Activated CD4-positive, alpha-beta T cell treated with anti-CD3 and anti-CD28 coated beads for 24 hours (primary cell): ENCODE results near the gene SLC16A3.
A peak's percentile ranks its signal among the peaks of the same experiment; 100 is the strongest.
"Not testable (repeated sequence)": the region's sequence is repeated elsewhere in the genome, so short reads cannot be mapped to it uniquely, and the experiment has no call there.

Source experiments
- DNase-seq, 2 donors: peaks; one replicate each; pipeline ENCODE4 v3.0.0-alpha.2; 2020; ENCODE audit warnings: low read depth in 2 of 2

The SLC16A3 gene

DNA sequence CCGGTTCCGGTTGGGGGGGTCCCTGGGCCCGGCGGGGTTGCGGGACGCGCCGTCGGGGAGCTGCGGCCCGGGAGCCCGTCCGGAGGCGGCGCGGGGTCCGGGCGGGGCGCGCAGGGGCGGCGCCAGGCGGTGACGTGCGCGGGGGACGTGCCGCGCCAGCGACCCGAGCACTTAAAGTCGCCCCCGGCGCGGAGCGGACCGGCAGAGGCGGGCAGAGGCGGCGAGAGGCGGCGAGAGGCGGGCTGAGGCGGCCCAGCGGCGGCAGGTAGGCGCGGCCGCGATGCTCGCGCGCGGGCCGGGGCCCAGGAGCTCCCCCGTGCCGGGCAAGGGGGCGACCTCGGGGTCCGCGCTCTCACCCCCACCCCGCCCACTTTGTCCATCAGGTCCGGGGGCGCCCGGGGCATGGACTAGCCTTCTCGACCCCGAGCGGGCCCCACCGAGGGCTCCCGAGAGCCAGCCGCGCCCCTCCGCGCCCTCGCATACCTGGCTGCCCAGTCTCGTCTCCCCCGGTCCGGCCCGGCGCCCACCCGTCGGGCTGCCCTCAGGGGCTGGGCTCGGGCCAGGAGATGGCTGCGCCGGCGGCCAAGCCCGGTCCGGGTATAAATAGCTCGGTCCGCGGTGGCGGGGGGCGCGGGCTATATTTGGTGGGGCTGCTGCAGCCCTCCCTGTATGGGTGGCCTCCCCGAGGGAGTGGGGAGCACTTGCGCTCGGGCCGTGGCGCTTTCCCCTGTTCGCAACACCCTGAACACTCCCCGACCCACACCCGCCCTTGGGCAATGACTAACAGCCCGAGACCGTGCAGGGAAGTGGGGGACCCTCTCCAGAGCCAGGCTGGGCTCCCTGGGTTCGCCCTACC, at the start of gene SLC16A3:
Gene SLC16A3, plus strand, starts transcription at position 201 of the 856 bp plus-strand sequence. CDS start 6,967 bp downstream, outside the sequence.
- peak in 1 of 2 donors; percentile 43 for DNase-seq

DNA sequence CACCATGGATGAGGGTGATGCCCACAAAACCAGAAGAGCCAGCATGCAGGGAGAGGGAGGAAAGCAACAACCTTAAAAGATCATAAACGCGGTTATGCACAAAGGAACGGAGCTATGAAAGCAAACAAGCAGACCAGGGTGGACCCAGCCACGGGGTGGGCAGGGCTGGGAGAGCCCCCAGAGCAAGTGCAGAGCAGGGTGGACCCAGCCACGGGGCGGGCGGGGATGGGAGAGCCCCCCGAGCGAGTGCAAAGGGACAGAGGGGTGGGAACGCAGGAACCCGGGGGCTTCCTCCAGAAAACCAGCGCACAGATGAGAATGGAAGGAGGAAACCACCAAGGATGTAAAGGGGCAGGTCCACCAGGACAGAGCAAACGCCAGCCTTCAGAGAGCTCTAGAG, 49.4 kb upstream of the SLC16A3 start:
- no peak for DNase-seq

DNA sequence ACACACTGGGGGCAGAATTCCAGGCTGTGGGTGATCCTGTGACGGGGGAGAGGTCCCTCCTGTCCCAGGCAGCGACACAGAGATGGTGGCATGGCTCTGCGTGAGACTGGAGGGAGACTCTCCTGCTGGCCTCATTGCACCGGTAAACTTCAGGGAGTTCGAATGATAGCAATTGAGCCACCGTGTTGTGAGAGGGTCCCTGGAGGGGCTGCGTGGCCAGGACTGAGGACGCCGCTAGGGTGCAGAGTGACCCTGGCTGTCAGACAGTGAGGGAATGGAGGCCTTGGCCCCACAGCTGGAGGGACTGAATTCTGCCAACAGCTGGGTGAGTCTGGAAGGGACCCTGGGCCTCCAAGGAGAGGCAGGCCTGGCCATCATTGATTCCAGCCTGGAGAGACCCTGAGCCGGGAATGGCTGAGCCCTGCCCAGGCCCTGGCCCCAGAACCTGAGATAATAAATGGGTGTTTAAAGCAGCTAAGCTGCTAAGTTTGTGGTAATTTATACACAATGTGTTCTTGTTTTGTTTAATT, 48.8 kb upstream of the SLC16A3 start:
- no peak for DNase-seq

DNA sequence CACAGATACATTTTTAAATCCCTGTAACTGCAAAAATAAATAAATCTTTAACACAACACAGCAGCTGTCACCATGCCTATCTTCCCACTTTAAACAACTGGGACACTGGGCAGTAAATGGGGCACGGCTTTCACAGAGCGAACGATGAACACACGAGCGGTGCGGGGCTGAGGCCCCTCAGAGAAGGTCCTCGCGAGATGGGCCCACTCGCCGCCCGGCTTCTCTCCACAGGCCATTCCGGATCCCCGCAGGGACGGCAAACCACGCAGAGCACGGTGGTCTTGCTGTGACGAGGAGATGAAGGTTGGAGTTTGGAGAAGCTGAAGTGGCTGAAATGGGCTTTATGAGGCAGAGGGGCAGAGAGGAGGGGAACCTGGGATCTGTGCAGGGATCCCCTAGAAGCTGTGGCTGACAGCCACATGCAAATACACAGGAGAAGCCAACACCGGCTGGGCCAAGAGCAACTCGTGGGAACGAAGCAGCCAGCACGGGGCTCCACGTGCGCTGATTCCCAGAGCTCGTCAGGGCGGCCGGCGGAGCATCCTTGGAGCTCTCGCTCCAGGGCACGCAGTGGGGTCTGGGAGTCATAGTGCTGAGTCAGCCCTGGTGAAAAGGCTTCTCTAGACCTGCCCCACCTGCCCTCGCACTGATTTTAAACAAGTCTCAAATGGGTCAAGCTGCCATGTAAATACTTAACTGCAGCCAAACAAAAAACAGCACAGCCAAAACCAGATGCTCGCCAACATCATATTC, 47.9 kb upstream of the SLC16A3 start:
- no peak for DNase-seq

- DNase-seq = no peak
These were observed 44.1 kb upstream of the SLC16A3 start for GRCh38 chr17:82184761-82185160.

- DNase-seq = no peak
These were observed 42.6 kb upstream of the SLC16A3 start for GRCh38 chr17:82186221-82186620.

DNA sequence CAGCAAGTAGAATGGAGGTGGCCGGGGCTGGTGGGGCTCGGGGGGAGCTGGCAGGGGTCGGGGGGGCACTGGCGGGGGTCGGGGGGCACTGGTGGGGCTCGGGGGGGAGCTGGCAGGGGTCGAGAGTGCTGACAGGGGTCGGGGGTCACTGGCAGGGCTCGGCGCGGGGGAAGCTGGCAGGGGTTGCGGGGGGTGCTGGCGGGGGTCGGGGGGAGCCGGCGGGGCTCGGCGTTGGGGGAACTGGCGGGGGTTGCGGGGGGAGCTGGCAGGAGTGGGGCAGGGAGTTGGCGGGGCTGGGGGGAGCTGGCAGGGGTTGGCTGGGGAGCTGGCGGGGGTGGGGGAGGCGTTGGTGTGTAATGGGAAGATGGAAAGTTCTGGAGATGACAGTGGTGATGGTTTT, 41.3 kb upstream of the SLC16A3 start:
- no peak for DNase-seq

GRCh38 chr17:82188001-82188961, 40.6 kb upstream of the SLC16A3 start:
- no peak for DNase-seq

DNA sequence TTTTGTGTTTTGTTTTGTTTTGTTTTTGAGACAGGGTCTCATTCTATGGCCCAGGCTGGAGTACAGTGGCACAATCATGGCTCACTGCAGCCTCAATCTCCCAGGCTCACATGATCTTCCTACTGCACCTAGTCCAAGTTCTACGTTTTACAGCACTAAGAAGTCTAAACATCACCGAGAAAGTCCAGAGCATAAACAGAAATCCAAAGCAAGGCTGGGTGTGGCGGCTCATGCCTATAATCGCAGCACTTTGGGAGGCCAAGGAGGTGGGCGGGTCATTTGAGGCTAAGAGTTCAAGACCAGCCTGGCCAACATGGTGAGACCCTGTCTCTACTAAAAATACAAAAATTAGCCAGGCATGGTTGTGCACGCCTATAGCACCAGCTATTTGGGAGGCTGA, 35.8 kb upstream of the SLC16A3 start:
- not testable (repeated sequence) for DNase-seq

DNA sequence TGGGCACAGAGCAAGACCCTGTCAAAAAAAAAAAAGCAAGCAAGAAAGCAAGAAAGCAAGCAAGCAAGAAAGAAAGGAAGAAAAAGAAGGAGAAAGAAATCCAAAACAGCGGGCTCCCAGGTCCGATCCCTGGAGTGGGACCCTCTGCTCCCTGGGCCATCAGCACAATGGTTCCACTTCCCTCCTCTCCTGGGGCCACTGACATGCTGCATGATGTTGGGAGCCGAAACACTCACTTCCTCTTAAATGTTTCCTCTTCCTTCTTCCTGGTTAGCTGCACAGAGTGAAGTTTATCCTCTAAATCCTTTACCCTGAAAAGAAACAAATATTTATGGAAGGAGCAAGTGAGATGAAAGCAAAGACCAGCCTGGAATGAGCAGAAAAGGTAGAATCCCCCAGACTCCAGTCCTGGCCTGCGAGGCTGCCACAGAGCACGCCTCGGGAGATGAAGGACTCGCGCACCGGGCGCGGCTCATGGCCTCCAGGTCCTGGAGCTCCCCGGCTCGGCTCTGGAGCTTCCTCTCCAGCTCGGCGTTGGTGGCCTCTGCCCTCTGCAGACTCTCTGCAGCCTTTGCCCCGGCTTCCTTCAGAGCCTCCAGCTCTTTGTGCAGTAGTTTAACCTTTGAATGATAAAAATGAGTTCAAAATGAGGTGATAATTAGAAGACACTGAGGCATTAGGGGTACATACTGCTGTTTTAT, 35.2 kb upstream of the SLC16A3 start:
- DNase-seq = no peak

- DNase-seq = no peak
These were observed 34.1 kb upstream of the SLC16A3 start for GRCh38 chr17:82194765-82195164.

GRCh38 chr17:82195675-82196672, 32.9 kb upstream of the SLC16A3 start:
- no peak for DNase-seq

- no peak for DNase-seq
These were observed 30.8 kb upstream of the SLC16A3 start for GRCh38 chr17:82198092-82198491.

DNA sequence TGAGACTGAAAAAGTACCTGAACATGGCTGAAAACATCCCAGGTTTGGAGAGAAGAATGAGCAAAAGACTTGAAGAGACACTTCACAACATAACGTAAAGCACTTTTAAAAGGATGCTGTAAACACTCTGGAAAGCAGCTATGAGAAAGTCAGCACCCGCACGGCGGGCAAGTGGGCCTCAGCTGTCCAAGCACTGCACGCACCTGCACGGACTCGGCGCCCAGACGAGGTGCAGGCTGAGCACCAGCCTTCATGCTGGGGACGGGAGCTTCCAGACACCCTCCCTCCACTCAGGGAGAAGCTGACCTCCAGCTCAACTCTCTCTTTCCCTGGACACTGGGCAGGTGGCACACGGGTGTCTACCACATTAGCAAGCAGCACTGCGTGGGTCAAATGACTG, 29.3 kb upstream of the SLC16A3 start:
- DNase-seq = no peak

DNA sequence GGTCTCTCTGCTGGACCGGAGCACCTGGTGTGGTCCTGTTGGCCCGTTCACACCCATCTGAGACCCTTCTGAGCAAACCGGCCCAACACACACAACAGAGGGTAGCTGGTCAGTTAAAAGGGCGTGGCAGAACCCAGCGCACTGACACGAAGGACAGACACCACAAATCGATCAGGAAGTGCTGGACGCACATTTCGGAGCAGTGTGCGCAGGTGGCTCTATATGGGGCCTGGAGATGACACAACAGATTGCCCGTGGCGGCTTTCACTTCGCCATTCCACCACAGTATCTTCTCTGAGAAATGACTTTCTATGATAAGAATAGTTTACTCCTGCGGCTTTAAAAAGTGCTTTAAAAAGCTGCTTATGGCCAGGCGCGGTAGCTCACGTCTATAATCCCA, 28.7 kb upstream of the SLC16A3 start:
- DNase-seq = no peak

GRCh38 chr17:82200743-82201497, 27.9 kb upstream of the SLC16A3 start:
- peak in 1 of 2 donors; percentile 54 for DNase-seq

GRCh38 chr17:82201498-82201910, 27.3 kb upstream of the SLC16A3 start:
- DNase-seq = no peak

DNA sequence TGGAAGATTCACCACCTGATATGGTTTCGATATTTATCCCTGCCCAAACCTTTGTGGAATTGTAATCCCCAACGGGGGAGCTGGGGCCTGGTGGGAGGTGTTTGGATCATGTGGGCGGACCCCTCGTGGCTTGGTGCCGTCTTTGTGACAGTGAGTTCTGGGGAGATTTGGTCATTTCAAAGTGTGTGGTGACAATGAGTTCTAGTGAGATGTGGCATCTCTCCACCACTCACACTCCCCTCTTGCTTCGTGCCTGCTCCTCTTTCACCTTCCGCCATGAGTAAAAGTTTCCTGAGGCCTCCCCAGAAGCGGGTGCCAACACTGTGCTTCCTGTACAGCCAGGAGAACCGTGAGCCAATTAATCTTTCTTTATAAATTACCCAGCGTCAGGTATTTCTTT, 25.9 kb upstream of the SLC16A3 start:
- DNase-seq = no peak

DNA sequence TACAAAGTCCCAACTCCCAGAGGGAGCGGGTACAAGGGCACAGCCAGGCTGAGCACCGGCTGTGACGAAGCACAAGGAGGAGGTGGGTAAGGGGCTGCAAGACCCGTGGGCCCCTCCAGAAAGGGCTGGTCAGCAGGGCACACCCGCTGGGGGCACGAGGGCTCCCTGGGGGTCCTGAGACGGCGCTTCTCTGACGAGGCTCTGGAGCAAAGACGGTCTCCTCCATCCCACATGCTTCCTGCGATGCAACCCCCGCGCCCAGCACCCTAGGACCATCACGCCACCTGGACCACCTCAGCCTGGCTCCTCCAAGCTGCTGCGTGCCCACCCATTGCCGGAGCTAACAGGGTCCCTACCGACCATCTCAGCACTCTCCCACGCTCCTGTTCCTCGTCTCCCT, 24.9 kb upstream of the SLC16A3 start:
- no peak for DNase-seq
